Common myeloid progenitor, CD34-positive (primary cell): ENCODE data around the gene BCLAF1.
A peak's percentile ranks its signal among the peaks of the same experiment; 100 is the strongest.

Experiments
- CTCF ChIA-PET: fragments of 350-600 bp; sonication (Branson Sonifier 250); formaldehyde crosslinking; loops from one replicate; lab custom pipeline; 2021; ENCODE audit warnings: antibody characterized with exemption; lab: Charles Lee
- POLR2A ChIA-PET: fragments of 350-600 bp; sonication (Branson Sonifier 250); formaldehyde crosslinking; loops from one replicate; lab custom pipeline; 2021; ENCODE audit warnings: antibody characterized with exemption; lab: Charles Lee
- DNase-seq, 3 donors: peaks; one replicate each; pipeline versions ENCODE4 v3.0.0 to v3.0.0-alpha.2; 2013
- H3K27ac ChIP-seq, 2 experiments: 1 replicate in 1 of 2; 2 replicates in 1 of 2; pipeline ENCODE4 v1.7.0; 2013; ENCODE audit warnings: inconsistent platforms in 2 of 2, low read length in 2 of 2, mild to moderate bottlenecking in 2 of 2, low read depth in 1 of 2, moderate library complexity in 1 of 2; ENCODE audit not compliant: severe bottlenecking in 2 of 2, insufficient read depth in 1 of 2, poor library complexity in 1 of 2
- H3K27me3 ChIP-seq, 5 experiments: replicated peaks in 2 of 5; 1 replicate in 3 of 5; 2 replicates in 2 of 5; pipeline versions ENCODE4 v1.6.1 to v1.7.0; 2013; ENCODE audit warnings: low read length in 4 of 5, mild to moderate bottlenecking in 2 of 5, moderate library complexity in 2 of 5, inconsistent platforms in 1 of 5; ENCODE audit not compliant: insufficient read depth in 5 of 5, control insufficient read depth in 4 of 5
- H3K36me3 ChIP-seq, 4 experiments: 1 replicate in 2 of 4; 2 replicates in 2 of 4; pipeline versions ENCODE4 v1.6.1 to v1.7.0; 2013; ENCODE audit warnings: low read length in 3 of 4, control low read depth in 1 of 4, mild to moderate bottlenecking in 1 of 4; ENCODE audit not compliant: control insufficient read depth in 4 of 4, insufficient read depth in 4 of 4
- H3K4me1 ChIP-seq, 4 experiments: 1 replicate in 3 of 4; 2 replicates in 1 of 4; pipeline versions ENCODE4 v1.6.1 to v1.7.1; 2013; ENCODE audit warnings: low read length in 3 of 4, mild to moderate bottlenecking in 3 of 4, control low read depth in 1 of 4, inconsistent platforms in 1 of 4, moderate library complexity in 1 of 4; ENCODE audit not compliant: control insufficient read depth in 4 of 4, insufficient read depth in 4 of 4; ENCODE audit errors: control extremely low read depth in 1 of 4
- H3K4me3 ChIP-seq, 7 experiments: 1 replicate in 4 of 7; 2 replicates in 3 of 7; pipeline versions ENCODE4 v1.5.1 to v1.7.0; 2013; ENCODE audit warnings: mild to moderate bottlenecking in 7 of 7, low read length in 6 of 7, moderate library complexity in 6 of 7, inconsistent platforms in 2 of 7, low read depth in 2 of 7, control low read depth in 1 of 7; ENCODE audit not compliant: insufficient read depth in 4 of 7, control insufficient read depth in 1 of 7; ENCODE audit errors: extremely low read depth in 1 of 7
- H3K9me3 ChIP-seq, 5 experiments: 1 replicate in 4 of 5; 2 replicates in 1 of 5; pipeline versions ENCODE4 v1.6.1 to v1.7.1; 2013; ENCODE audit warnings: low read length in 4 of 5, mild to moderate bottlenecking in 2 of 5, inconsistent platforms in 1 of 5, low read depth in 1 of 5, moderate library complexity in 1 of 5; ENCODE audit not compliant: control insufficient read depth in 4 of 5, insufficient read depth in 2 of 5; ENCODE audit errors: control extremely low read depth in 1 of 5
- WGBS: methylation state at CpG from one replicate; pipeline ENCODE4 v1.1.5; 2013; ENCODE audit not compliant: insufficient coverage; 5-methylcytosine and 5-hydroxymethylcytosine counted together

The BCLAF1 gene

GRCh38 chr6:136303516-136303915, 13.9 kb upstream of the BCLAF1 start:
- POLR2A ChIA-PET = no interaction called here

GRCh38 chr6:136294621-136295020, 5.0 kb upstream of the BCLAF1 start:
- 94% methylated on average over 3 of the region's 3 CpGs for WGBS
- POLR2A ChIA-PET = no interaction called here
- CTCF ChIA-PET = no interaction called here

More at GRCh38 chr6:136303516-136303915, 13.9 kb upstream of the BCLAF1 start:
- Histone ChIP-seq H3K4me1 (no peaks in the 10 kb centered on the region), H3K36me3 (no peaks in the 10 kb centered on the region), H3K27ac (no peak overlapping the region), H3K4me3 (no peak overlapping the region), H3K9me3 (no peaks in the 10 kb centered on the region), H3K27me3 (no peaks in the 10 kb centered on the region)
- WGBS = 100% methylated on average over 2 of the region's 3 CpGs
- CTCF ChIA-PET = no interaction called here
- no peak for DNase-seq

GRCh38 chr6:136290410-136291010, 864 bp upstream of the BCLAF1 start:
- Histone ChIP-seq H3K36me3 (no peaks in the 10 kb centered on the region), H3K27me3 (no peaks in the 10 kb centered on the region), H3K27ac (peak overlapping the region; percentile 100), H3K4me3 (peak overlapping the region; percentile 71 to 98 (median 93)), H3K9me3 (no peaks in the 10 kb centered on the region), H3K4me1 (peaks cover 20 to 51% (median 37%) of the 10 kb centered on the region in 4 experiments)
- ChIA-PET CTCF (interaction anchor here (0.9 to 2.7 kb wide), 7 partner anchors 9 to 40 kb away, joined by 3 to 17 read pairs (median 3); partner anchors contain the start of gene MTFR2), POLR2A (interaction anchor here (0.6 to 2.1 kb wide), 7 partner anchors 10 to 75 kb away, joined by 3 to 9 read pairs (median 5); partner anchors contain the start of gene MTFR2)
- WGBS = 4% methylated on average over 15 of the region's 22 CpGs
- DNase-seq = peak; percentile 96 to 99 (median 98)

More at GRCh38 chr6:136294621-136295020, 5.0 kb upstream of the BCLAF1 start:
- H3K27me3 ChIP-seq = no peaks in the 10 kb centered on the region
- peaks cover 8 to 22% (median 19%) of the 10 kb centered on the region in 4 experiments for H3K4me1 ChIP-seq
- no peak overlapping the region for H3K4me3 ChIP-seq
- no peaks in the 10 kb centered on the region for H3K9me3 ChIP-seq
- no peak for DNase-seq
- H3K36me3 ChIP-seq = no peaks in the 10 kb centered on the region
- no peak overlapping the region for H3K27ac ChIP-seq

- 0% methylated on average over 34 of the region's 34 CpGs for WGBS
These were observed 393 bp downstream of the BCLAF1 start for GRCh38 chr6:136289327-136289578.

GRCh38 chr6:136288566-136289326, 900 bp downstream of the BCLAF1 start:
- under 1% methylated on average over 30 of the region's 34 CpGs for WGBS
- peaks cover 0 to 12% (median 0%) of the 10 kb centered on the region in 4 experiments for H3K36me3 ChIP-seq
- H3K27me3 ChIP-seq = no peaks in the 10 kb centered on the region
- no peaks in the 10 kb centered on the region for H3K9me3 ChIP-seq
- ChIA-PET POLR2A (interaction anchor here (0.6 to 2.1 kb wide), 7 partner anchors 22 to 473 kb away, joined by 3 to 9 read pairs (median 6); partner anchors contain the start of gene MTFR2), CTCF (interaction anchor here (0.6 to 2.9 kb wide), 8 partner anchors 8 to 260 kb away, joined by 3 to 17 read pairs (median 3); no protein-coding TSS in a partner anchor)
- peak overlapping the region; percentile 100 for H3K27ac ChIP-seq
- peak overlapping the region; percentile 71 to 98 (median 93) for H3K4me3 ChIP-seq
- peaks cover 20 to 66% (median 44%) of the 10 kb centered on the region in 4 experiments for H3K4me1 ChIP-seq
- DNase-seq = peak; percentile 96 to 99 (median 99)

More at GRCh38 chr6:136289327-136289578, 393 bp downstream of the BCLAF1 start:
- peaks cover 0 to 12% (median 0%) of the 10 kb centered on the region in 4 experiments for H3K36me3 ChIP-seq
- ChIA-PET CTCF (interaction anchor here (0.7 to 2.7 kb wide), 5 partner anchors 8 to 261 kb away, joined by 3 to 17 read pairs (median 3); partner anchors contain the start of gene MAP7), POLR2A (interaction anchor here (0.7 to 2.1 kb wide), 6 partner anchors 9 to 76 kb away, joined by 3 to 9 read pairs (median 6); partner anchors contain the start of gene MTFR2)
- no peaks in the 10 kb centered on the region for H3K27me3 ChIP-seq
- H3K27ac ChIP-seq = peak overlapping the region; percentile 100
- H3K4me1 ChIP-seq = peaks cover 20 to 63% (median 43%) of the 10 kb centered on the region in 4 experiments
- peak overlapping the region; percentile 71 to 98 (median 93) for H3K4me3 ChIP-seq
- H3K9me3 ChIP-seq = no peaks in the 10 kb centered on the region
- DNase-seq = peak; percentile 90 to 96 (median 95)

- H3K27ac ChIP-seq = peak overlapping the region in 1 of 2 experiments; percentile 51
- 70% methylated on average over 1 of the region's 2 CpGs for WGBS
- POLR2A ChIA-PET = no interaction called here
These were observed 4.7 kb downstream of the BCLAF1 start for GRCh38 chr6:136284909-136285308.

More at GRCh38 chr6:136284909-136285308, 4.7 kb downstream of the BCLAF1 start:
- peak in 2 of 3 donors; percentile 43 to 51 for DNase-seq
- Histone ChIP-seq H3K9me3 (no peaks in the 10 kb centered on the region), H3K4me1 (peaks cover 26 to 67% (median 38%) of the 10 kb centered on the region in 4 experiments), H3K36me3 (peaks cover 8 to 35% (median 9%) of the 10 kb centered on the region in 4 experiments), H3K27me3 (no peaks in the 10 kb centered on the region), H3K4me3 (peak overlapping the region in 1 of 7 experiments; percentile 18)
- CTCF ChIA-PET = interaction anchor here (0.7 to 0.8 kb wide), 2 partner anchors 9 to 25 kb away, joined by 3 read pairs; no protein-coding TSS in a partner anchor
